ENCODE results near the gene THAP7. TPM values are rescaled to one million over a fixed set of nuclear protein-coding genes. Genes with fewer than 3 reads are reported as not detected.

The THAP7 gene
- total RNA-seq, 3 donors from 2014 or later: 35.8 to 59.9 (median 52.4) TPM

DNA sequence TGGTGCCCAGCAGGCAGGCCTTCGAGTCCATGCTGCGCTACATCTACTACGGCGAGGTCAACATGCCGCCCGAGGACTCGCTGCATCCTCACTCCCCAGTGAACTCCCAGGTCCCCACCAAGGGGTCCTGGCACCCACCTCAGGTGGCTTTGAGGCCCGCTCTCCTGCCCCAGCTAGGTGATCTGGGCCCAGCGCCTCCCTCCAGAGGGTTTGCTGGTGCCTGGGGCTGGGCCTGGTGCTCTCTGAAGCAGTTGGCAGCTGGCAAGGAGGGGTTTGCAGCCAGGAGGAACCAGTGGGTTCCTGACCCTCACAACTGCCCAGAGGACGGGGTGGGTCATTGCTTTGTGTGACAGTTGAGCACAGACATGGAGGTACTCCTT, 5.9 kb downstream of the THAP7 start:
- Histone ChIP-seq H3K4me1 (peaks cover 4 to 14% of the 10 kb centered on the region in 2 donors), H3K4me3 (no peak overlapping the region), H3K27ac (no peak overlapping the region), H3K9me3 (no peaks in the 10 kb centered on the region), H3K27me3 (no peaks in the 10 kb centered on the region), H3K36me3 (no peaks in the 10 kb centered on the region)
- intact Hi-C loops (cut with DNase I; ENCODE audit: low total_unique reads): no loop called here
- TF ChIP-seq POLR2AphosphoS5 (IDR thresholded peaks at IDR 0.05) (no peak), POLR2A (IDR thresholded peaks at IDR 0.05) (no peak)
- TF ChIP-seq, protein P1, sequence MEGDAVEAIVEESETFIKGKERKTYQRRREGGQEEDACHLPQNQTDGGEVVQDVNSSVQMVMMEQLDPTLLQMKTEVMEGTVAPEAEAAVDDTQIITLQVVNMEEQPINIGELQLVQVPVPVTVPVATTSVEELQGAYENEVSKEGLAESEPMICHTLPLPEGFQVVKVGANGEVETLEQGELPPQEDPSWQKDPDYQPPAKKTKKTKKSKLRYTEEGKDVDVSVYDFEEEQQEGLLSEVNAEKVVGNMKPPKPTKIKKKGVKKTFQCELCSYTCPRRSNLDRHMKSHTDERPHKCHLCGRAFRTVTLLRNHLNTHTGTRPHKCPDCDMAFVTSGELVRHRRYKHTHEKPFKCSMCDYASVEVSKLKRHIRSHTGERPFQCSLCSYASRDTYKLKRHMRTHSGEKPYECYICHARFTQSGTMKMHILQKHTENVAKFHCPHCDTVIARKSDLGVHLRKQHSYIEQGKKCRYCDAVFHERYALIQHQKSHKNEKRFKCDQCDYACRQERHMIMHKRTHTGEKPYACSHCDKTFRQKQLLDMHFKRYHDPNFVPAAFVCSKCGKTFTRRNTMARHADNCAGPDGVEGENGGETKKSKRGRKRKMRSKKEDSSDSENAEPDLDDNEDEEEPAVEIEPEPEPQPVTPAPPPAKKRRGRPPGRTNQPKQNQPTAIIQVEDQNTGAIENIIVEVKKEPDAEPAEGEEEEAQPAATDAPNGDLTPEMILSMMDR (IDR thresholded peaks at IDR 0.05): no peak
- DNase-seq (ENCODE audit: low spot score in 2 of 2): no peak

DNA sequence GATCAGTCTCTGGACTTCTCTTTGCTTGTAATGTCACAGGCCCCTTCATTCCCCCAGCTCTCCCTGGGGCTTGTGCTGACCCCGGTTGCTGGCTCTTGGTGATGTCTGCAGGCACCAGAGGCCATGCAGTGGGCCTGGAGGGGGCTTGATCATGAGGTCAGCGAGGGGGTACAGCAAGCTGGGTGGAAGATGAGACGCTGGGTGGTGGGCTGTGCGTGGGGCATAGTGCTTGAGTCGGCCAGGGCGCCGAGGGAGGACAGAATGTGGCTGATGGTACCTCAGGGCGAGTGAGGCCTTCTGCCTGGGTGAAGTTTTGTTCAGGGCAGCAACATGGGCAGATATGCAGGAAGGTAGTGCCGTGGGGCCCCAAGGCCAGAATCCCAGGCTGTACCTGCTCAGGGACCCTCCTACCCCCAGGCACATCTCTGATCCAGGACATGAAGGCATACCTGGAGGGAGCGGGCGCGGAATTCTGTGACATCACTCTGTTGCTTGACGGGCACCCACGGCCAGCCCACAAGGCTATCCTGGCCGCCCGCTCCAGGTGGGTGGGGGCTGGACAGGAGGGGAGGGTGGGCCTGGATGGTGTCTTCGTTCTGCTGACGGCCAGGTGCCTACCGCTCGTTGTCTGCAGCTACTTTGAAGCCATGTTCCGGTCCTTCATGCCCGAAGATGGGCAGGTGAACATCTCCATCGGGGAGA, 6.4 kb downstream of the THAP7 start:
- intact Hi-C loops (cut with DNase I; ENCODE audit: low total_unique reads): no loop called here
- DNase-seq (ENCODE audit: low spot score in 2 of 2): no peak
- no peaks in the 10 kb centered on the region for H3K36me3 ChIP-seq
- H3K9me3 ChIP-seq: no peaks in the 10 kb centered on the region
- H3K27ac ChIP-seq: no peak overlapping the region
- no peak overlapping the region for H3K4me3 ChIP-seq
- TF ChIP-seq POLR2AphosphoS5 (IDR thresholded peaks at IDR 0.05) (no peak), POLR2A (IDR thresholded peaks at IDR 0.05) (no peak)
- TF ChIP-seq, protein P1 (IDR thresholded peaks at IDR 0.05): no peak
- peaks cover 4 to 10% of the 10 kb centered on the region in 2 donors for H3K4me1 ChIP-seq
- no peaks in the 10 kb centered on the region for H3K27me3 ChIP-seq

DNA sequence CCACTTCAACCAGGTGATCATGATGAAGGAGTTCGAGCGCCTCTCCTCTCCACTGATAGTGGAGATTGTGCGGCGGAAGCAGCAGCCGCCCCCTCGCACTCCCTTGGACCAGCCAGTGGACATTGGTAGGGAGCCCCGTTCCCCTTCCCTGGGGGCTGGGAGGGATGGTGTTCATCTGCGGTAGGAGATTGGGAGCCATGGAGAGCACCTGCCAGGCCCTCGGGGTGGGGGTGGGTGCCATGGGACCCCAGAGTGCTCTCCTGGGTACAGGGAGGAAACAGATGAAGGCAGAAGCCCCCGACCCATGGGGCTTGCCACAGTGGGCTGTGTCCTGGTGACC, 7.0 kb downstream of the THAP7 start:
- intact Hi-C loops (cut with DNase I; ENCODE audit: low total_unique reads): no loop called here

DNA sequence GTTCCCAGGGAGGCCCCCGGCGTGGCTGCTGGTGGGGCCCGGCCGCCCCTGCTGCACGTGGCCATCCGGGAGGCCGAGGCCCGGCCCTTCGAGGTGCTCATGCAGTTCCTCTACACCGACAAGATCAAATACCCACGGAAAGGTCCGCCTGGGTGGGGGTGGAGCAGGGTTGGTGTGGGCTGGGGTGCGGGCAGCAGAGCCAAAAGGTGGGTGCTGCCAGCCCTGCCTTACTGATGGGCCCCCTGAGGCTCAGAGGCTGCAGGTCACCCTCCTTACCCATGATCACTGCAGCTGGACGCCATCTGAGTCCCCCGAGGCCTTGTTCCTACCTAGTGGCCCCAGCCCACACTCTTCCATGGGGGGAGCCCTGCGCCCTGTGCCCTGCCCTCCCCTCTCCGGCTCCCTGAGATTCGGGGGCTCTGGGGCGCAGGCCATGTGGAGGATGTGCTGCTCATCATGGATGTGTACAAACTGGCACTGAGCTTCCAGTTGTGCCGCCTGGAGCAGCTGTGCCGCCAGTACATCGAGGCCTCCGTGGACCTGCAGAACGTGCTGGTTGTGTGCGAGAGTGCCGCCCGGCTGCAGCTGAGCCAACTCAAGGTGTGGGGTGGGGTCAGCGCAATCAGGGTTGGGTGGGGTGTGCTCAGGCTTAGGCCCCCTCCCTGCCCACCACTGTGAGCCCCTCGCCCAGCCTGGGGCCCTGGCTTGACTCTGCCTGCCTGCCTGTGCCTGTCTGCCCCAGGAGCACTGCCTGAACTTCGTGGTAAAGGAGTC, 7.6 kb downstream of the THAP7 start:
- Histone ChIP-seq H3K9me3 (no peaks in the 10 kb centered on the region), H3K27me3 (no peaks in the 10 kb centered on the region), H3K27ac (no peak overlapping the region), H3K36me3 (no peaks in the 10 kb centered on the region), H3K4me1 (no peaks in the 10 kb centered on the region), H3K4me3 (no peak overlapping the region)
- no peak for TF ChIP-seq POLR2A (IDR thresholded peaks at IDR 0.05)
- TF ChIP-seq, protein P1 (IDR thresholded peaks at IDR 0.05): no peak
- TF ChIP-seq POLR2AphosphoS5 (IDR thresholded peaks at IDR 0.05): no peak
- no peak for DNase-seq (ENCODE audit: low spot score in 2 of 2)
- intact Hi-C loops (cut with DNase I; ENCODE audit: low total_unique reads): no loop called here

More for the DNA sequence above, 7.0 kb downstream of the THAP7 start:
- Histone ChIP-seq H3K4me3 (no peak overlapping the region), H3K27ac (no peak overlapping the region), H3K4me1 (peaks cover 2 to 3% of the 10 kb centered on the region in 2 donors), H3K27me3 (no peaks in the 10 kb centered on the region), H3K36me3 (no peaks in the 10 kb centered on the region), H3K9me3 (no peaks in the 10 kb centered on the region)
- TF ChIP-seq POLR2A (IDR thresholded peaks at IDR 0.05) (no peak), POLR2AphosphoS5 (IDR thresholded peaks at IDR 0.05) (no peak)
- TF ChIP-seq, protein P1 (IDR thresholded peaks at IDR 0.05): no peak
- no peak for DNase-seq (ENCODE audit: low spot score in 2 of 2)
